Muscle of back (tissue), 11 donors: ENCODE results near the gene ZNF267. TPM values are rescaled to one million over a fixed set of nuclear protein-coding genes. Genes with fewer than 3 reads are reported as not detected.
"Not testable (repeated sequence)": the region's sequence is repeated elsewhere in the genome, so short reads cannot be mapped to it uniquely, and the experiment has no call there.

ENCODE experiments used
- DNase-seq, 3 donors: peaks; one replicate each; pipeline versions ENCODE4 v3.0.0 to v3.0.0-alpha.2; 2013
- polyA plus RNA-seq, 10 donors: library from polyadenylated mRNA; unstranded; fragments of 120-200 nt; gene quantifications; one replicate each; pipeline ENCODE4 v1.2.1, GENCODE V29; 2013; ENCODE audit not compliant: insufficient read length in 10 of 10

Gene ZNF267
- polyA plus RNA-seq, 10 donors, result 7.1 to 10.8 (median 8.9) TPM

DNA sequence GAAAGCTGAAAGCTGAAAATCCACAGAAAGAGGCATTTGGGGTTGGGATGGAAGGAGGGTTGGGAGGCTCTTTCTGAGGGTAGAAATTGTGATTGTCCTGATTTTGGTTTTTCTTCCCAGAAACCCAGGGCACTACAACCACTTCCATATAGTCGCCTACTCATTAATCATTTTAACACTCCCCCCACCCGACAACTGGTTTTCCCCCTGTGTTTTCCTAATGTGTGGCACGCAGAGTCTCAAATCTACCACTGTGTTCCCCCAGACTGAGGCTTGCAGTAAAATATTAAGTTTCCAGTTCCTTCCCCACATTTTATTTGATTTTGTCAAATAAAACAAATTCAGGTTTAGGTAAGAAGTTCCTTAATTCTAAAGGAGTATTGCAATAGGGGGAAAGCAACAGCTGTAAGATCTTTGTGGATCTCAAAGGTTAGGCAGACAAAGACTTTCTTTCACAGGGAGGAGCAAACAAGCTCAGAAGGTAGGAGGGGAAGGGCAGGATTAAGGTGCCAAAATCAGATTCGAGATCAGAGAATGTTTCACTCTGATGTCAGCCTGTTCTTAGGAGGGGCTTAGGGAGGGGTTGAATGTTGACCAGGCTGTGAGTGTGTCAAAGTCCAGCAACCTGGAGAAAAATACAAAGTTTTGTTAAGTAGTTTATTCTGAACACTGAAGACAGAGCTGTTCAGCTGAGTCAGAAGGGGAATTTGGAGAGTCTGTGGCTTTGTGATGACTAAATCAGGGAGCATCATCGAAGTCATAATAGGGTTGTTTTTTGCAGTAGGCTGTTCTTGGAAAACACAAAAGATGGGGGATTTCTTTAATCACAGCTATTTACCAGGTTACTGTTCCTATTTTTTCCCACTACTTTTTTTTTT, 3.6 kb downstream of the ZNF267 start:
- DNase-seq, result peak in 2 of 3 donors; percentile 11 to 60

DNA sequence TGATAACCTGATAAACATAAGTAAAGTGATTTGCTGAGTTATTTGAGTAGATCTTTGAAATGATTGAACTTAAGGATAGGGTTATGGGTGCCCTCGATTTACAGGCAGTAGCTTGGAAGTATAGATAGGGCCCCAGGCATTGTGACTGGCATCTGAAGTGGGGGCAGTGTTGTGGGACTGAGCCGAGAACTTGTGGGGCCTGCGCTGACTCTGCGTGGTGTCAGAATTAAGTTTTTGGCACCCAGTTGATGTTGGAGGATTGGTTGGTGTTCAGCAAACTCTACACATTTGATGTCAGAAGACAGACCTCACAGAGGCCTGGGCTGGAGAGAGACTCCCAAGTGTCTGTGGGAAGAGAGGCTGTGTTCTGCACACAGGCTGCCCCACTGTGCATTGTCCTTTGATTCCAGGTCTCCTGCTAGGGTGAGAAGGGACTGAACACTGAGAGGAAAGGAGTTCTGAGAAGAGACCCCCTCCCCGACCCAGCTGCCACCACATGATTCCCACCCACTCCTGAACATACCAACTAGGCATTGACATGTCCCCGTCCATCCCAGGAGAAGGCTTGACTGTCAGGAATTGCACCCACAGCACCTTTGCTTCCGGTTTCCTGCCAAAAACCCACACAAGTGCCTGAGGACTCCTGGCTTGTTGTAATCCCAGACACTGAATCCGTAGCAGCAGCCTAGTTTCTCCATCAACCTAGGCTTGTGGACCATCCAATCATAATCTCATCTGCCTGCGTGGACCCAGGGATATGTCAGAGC, 4.5 kb downstream of the ZNF267 start:
- no peak for DNase-seq

- no peak for DNase-seq
Measured at GRCh38 chr16:31879937-31880321, 6.3 kb downstream of the ZNF267 start.

DNA sequence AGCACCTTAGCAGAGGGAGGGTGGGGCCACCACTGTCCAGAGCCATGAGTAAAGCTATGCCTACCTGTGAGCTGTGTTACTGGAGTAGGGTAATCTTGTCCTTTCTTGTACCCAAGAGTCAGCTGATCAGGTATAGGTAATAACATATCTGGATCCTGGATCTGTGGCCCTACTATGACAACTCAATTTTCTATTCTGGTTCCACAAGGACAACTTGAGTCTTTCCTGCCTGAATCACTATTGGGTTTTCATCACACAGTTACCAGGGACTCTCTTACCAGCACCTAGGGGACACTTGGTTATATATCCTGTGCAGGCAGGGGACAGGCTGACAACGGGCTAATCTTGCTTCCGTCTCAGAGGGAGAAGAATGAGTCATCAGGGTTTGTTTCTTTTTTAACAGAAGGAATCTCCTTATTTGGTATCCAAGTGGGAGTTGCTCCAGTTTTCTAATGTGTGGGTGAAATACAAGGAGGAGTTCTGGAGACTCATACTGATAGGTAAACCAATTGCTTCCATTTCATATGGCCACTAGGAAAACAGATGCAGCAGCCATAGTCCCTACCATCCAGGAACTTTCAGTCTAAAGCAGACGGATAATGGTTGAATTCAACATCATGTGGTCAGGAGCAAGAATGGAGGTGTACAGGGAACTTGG, 6.8 kb downstream of the ZNF267 start:
- DNase-seq, result no peak

- DNase-seq, result no peak
Measured at GRCh38 chr16:31886227-31886626, 12.6 kb downstream of the ZNF267 start.

- DNase-seq, result no peak
Measured at GRCh38 chr16:31888735-31889134, 15.1 kb downstream of the ZNF267 start.

DNA sequence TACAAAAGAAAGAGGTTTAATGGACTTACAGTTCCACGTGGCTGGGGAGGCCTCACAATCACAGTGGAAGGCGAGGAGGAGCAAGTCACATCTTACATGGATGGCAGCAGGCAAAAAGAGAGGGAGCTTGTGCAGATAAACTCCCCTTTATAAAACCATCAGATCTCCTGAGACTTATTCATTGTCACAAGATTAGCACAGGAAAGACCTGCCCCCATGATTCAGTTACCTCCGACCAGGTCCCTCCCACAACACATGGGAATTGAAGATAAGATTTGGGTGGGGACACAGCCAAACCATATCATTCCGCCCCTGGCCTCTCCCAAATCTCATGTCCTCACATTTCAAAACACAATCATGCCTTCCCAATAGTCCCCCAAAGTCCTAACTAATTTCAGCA, 18.5 kb downstream of the ZNF267 start:
- DNase-seq, result not testable (repeated sequence)

GRCh38 chr16:31893824-31894223, 20.2 kb downstream of the ZNF267 start:
- no peak for DNase-seq

DNA sequence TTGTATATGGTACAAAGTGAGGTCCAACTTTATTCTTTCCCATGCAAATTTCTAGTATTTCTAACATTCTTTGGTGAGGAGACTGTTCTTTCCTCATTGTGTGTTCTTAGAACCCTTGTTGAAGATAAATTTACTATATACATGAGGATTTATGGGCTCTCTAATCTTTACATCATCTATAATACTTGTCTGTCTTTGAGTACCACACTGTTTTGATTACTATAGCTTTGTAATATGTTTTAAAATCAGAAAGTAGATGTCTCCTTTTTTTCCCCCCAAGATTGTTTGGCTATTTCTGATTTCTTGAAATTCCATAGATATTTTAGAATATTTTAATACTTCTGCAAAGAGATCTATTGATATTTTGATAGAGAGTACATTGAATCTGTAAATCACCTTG, 23.7 kb downstream of the ZNF267 start:
- no peak for DNase-seq

DNA sequence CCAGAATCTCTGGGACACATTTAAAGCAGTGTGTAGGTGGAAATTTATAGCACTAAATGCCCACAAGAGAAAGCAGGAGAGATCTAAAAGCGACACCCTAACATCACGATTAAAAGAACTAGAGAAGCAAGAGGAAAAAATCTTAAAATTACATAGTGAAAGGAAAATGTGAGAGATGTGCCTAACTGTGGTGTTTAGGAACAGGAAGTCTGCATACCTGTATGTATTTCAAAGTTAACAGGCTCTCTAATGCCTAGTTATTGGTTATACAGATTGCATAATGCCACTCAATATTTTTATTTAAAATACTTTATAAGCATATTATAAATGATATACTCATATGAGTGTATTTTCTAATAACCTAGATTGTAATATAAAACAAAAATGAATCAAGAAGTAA, 25.9 kb downstream of the ZNF267 start:
- DNase-seq, result no peak

- not testable (repeated sequence) for DNase-seq
Measured at GRCh38 chr16:31904571-31904970, 31.0 kb downstream of the ZNF267 start.

DNA sequence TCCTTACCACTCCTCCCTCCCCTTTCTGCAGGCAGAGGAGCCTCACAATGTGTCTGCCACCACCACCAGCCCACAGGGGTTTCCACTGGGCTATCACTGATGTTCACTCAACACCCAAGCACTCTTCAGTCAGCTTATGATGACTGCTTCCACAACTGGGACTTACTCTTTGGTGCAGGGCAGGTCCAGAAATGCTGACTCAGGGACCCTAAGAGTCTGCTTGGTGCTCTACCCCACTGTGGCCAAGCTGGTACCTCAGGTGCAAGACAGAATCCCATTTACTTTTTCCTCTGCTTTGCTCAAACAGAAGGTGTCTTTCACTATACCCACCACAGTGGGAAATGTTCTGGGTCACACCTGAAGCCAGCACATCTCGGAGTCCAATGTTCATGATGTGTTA, 40.1 kb downstream of the ZNF267 start:
- DNase-seq, result no peak

DNA sequence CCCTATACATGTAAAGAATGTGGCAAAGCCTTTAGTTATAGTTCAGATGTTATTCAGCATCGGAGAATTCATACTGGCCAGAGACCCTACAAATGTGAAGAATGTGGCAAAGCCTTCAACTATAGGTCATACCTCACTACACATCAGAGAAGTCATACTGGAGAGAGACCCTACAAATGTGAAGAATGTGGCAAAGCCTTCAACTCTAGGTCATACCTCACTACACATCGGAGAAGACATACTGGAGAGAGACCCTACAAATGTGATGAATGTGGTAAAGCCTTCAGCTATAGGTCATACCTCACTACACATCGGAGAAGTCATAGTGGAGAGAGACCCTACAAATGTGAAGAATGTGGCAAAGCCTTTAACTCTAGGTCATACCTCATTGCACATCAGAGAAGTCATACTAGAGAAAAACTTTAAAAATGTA, 42.5 kb downstream of the ZNF267 start:
- no peak for DNase-seq

DNA sequence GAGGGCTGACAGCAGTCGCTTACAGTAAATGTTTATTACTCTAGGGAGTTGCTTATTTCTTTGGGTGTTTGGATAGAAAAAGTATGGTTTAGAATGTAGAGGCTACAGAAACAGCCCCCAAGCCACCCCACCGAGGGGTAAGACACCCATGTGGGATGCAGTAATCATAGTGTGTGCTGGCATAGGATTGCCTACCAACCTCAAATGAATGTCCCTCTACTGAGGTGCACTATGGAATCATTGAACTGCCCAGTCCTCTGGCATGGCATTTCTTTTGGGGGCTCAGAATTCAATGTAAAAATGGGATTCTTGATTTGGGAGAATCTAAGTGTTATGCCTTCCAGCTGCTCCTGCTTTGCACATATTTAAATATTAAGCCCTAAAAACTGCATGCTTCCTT, 46.8 kb downstream of the ZNF267 start:
- DNase-seq, result no peak

DNA sequence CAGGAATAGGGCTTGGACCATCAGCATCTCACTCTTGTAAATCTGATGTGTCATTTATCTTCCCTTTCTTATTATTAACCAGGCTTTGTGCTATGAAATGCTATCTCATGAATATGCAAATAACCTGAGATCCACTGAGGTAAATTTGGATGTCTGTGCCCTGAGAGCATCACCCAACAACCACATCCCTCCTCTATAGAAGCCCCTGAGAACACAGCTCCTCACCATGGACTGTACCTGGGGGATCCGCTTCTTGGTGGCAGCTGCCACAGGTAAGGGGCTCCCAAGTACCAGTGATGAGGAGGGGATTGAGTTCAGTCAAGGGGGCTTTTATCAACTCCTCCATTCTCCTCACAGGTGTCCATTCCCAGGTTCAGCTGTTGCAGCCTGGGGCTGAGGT, 78.2 kb downstream of the ZNF267 start:
- DNase-seq, result not testable (repeated sequence)

GRCh38 chr16:31952206-31952605, 78.6 kb downstream of the ZNF267 start:
- not testable (repeated sequence) for DNase-seq

DNA sequence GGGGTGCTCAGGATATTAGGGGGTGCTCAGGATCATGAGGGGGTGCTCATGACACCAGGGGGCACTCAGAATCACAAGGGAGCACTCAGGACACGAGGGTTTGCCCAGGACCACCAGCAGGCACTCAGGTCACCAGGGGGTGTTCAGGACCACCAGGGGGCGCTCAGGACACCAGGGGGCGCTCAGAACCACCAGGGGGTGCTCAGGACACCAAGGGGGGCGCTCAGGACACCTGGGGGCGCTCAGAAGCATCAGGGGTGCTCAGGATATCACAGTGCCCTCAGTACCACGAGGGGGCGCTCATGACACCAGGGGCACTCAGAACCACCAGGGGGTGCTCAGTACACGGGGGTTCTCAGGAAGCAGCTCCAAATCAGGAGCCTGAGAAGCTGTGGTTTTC, 82.6 kb downstream of the ZNF267 start:
- not testable (repeated sequence) for DNase-seq

DNA sequence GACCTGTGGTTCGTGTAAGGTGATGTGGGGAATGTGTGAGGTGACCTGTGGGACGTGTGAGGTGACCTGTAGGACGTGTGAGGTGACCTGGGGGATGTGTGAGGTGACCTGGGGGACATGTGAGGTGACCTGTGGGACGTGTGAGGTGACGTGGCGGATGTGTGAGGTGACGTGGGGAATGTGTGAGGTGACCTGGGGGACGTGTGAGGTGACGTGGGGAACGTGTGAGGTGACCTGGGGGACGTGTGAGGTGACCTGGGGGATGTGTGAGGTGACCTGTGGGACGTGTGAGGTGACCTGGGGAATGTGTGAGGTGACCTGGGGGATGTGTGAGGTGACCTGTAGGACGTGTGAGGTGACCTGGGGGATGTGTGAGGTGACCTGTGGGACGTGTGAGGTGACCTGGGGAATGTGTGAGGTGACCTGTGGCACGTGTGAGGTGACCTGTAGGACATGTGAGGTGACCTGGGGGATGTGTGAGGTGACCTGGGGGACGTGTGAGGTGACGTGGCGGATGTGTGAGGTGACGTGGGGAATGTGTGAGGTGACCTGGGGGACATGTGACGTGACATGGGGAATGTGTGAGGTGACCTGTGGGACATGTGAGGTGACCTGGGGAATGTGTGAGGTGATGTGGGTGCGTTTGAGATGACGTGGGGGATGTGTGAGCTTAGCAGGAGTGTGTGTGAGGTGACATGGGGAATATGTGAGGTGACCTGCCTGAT, 86.7 kb downstream of the ZNF267 start:
- not testable (repeated sequence) for DNase-seq
